ENCODE measurements around the gene PPCDC.
A peak's percentile ranks its signal among the peaks of the same experiment; 100 is the strongest.

PPCDC gene

DNA sequence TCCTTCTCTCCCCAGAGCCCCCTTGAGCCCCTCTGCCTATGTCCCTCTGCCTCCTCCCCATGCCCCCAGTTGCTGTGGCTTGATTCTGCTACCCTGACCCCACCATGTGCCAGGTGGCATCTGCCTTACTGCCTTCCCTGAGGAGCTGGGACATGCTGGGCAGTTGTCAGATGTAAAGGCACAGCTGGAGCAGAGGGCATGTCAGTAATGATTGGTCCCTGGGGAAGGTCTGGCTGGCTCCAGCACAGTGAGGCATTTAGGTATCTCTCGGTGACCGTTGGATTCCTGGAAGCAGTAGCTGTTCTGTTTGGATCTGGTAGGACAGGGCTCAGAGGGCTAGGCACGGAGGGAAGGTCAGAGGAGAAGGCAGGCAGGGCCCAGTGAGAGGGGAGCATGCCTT, 3.5 kb upstream of the PPCDC start:
- DNase-seq = no peak

- no peak for DNase-seq
These were observed 2.0 kb upstream of the PPCDC start for GRCh38 chr15:75021341-75021740.

DNA sequence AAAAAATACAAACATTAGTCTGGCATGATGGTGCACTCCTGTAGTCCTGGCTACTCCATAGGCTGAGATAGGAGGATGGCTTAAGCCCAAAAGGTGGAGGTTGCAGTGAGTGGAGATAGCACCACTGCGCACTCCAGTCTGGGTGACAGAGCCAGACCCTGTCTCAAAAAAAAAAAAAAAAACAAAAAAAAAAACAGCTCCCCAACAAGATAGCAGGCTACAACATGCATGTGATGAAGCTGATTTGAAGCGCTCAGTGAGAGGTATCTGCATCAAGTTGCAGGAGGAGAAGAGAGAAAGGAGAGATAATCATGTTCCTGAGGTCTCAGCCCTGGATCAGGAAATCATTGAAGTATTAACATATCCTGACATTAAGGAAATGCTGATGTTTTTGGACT, 608 bp upstream of the PPCDC start:
- no peak for DNase-seq

- DNase-seq = no peak
These were observed 664 bp downstream of the PPCDC start for GRCh38 chr15:75023872-75024636.

DNA sequence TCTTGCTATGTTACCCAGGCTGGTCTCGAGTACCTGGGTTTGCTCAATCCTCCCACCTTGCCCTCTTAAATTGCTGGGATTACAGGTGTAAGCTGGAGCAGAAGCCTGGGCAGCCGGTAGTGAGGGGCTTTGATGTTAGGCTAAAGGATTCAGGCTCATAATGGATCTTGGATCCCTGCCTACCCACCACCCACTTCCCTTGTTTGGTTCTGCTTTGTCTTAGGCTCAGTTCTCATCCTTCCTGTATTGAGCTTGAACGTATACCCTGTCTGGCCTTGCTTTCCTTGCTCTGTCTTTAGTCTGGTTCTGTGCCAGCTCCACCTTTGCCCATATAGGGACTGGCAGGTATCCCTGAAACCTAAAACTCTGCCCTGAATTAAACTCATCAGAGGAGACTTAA, 1.7 kb downstream of the PPCDC start:
- no peak for DNase-seq

DNA sequence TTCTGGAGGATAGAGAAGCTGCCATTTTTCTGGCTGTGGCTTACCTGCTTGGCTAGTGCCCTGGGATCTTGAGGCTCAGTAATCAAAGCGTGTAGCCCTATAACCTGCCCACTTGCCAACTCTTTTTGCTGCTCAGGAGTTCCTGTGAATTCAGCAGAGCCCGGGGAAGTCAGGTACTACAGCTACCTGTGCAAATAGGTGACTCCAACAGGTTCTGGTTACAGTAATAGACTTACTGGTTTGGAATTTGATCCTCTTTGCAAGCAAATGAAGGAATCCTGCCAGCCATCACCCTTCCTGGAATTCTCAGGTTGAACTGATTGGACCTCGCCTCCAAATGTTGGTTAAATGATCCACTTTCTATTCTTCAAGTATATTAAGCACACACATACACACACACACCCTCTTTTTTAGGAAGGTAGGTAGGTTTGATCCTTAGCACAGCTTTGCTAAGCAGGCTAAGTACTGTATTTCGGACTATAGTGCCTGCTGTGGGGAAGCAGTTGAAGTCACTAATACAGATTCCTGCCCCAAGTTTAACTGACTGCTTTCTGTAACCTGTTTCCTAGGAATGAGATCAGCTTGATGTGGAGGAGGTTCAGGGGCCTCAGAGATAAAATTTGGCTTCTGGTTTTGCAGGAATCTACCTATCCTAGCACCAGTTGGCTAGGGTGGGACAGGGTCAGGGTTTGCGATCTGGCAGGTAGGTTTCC, 2.3 kb downstream of the PPCDC start:
- no peak for DNase-seq

GRCh38 chr15:75027551-75027950, 4.2 kb downstream of the PPCDC start:
- DNase-seq = no peak

GRCh38 chr15:75028991-75029377, 5.6 kb downstream of the PPCDC start:
- DNase-seq = no peak

DNA sequence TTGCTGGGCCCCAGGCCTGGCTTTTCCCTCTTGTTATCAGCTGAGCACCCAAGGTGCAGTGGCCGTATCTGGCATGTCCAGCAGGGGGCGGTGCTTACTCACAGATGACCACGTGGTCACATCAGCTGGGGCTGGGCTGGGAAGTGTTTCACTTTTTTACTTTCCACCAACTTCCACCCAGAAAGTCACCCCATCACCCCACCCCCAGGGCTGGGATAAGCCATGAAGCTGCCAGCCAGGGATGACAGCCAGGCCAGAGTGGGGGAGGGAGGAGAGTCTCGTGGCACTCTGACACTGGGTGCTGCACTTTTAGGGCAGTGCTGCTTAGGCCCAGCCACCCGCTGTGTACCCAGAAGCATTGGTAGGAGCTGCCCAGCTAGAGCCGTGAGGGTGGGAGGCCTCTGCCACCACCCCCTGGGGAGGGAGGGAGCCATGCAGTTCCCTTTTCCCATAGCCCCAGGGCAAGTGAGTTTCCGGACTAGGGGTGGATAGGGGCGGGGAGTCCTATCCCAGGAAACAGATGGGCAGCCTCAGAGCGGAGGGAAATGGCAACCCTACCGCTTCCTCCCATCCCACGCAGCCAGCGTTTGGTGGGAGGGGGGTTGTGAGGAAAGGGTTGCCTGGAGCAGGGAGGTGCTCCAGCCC, 6.1 kb downstream of the PPCDC start:
- peak; percentile 25 for DNase-seq

- no peak for DNase-seq
These were observed 6.6 kb downstream of the PPCDC start for GRCh38 chr15:75030023-75030413.

DNA sequence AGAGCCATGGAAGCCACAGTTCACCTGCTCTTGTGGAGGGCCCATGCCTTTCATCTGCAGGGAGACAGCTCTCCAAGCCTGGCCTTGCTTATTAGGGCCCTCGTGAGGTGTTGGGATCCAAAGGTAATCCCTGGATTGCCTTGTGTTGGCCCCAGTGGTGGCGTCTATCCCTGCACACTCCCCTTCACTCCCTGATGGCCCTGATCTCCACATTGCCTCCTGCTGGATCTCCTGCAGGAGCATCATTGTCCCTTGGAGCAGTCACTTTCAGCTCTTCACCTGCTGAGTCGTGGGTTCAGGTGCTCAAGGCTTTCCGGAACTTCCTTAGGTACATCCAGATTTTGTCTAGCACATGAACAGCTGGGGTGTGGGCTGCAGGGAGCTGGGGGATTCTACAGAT, 7.0 kb downstream of the PPCDC start:
- DNase-seq = no peak

DNA sequence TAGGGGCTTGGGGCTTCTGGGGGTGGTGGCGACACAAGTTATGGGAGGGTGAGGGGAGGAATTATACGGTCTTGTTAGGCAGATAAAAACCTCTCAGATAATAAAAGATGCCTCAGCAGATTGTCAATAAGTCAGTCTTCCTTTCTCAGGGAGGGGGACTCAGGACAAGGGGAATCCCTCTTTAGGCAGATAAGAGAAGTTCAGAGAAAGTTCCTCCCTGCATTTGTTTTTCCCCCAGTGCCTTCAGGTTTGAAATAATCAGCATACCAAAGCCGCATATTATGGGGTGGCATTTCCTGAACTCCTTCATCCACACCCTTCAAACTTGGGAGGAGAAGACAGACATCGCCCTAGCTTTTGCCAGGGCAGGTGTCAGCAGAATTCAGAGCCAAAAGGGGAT, 8.5 kb downstream of the PPCDC start:
- no peak for DNase-seq

GRCh38 chr15:75032395-75032794, 9.0 kb downstream of the PPCDC start:
- DNase-seq = no peak

DNA sequence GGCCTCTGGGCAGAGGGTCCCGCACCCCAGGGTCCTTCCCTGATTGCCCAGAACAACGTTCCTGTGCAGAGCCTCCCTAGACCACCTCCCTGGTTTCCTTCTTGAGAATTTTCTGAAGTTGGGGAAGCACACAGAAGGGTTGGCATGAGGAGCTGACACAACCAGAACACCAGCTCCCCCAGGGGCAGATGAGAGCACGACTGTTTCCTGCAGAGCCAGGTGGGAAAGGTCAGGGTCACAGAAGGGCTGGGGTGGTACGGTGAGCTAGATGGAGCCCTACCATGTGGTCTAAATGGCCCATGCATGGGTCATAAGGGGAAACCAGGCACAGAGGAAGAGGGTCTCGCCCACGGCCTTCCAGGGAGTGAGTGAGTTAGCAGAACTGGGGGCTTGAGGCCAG, 10.4 kb downstream of the PPCDC start:
- no peak for DNase-seq

DNA sequence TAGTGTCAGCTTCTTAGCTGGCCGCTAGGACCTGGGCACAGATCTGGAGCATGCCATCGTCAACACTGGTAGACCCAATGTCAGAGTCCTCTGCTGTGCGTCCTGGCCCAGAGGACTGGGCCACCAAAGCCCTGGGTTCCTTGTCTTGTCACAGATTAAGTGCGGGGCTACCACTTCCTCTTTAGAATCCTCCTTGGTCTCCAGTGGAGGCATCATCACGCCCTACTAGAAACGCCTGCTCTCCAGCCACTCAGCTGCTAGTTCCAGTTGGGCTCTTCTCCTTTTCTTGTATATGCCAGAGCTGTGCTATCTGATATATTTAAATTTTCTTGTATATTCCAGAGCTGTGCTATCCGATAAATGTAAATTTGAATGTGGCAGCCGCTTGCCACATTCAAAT, 11.2 kb downstream of the PPCDC start:
- peak; percentile 56 for DNase-seq

DNA sequence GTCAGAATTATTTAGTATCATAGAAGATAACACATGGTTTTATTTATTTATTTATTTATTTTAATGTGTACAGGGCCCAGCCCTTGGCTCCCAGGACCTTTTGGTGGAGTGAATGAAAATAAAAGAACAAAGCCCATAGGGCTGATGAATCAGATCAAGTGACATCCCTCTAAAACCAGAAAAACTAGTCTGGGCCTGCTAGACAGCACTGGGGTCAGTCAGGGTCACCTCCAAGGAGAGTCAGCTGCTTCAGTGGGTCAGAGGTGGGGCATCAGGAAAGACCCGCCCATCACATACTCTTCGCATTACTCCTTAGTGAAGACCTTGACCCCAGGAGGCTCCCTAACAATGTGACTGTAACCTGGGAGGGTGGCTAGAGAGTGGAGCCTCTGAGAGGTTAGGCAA, 12.8 kb downstream of the PPCDC start:
- DNase-seq = no peak

GRCh38 chr15:75037685-75038084, 14.3 kb downstream of the PPCDC start:
- no peak for DNase-seq

DNA sequence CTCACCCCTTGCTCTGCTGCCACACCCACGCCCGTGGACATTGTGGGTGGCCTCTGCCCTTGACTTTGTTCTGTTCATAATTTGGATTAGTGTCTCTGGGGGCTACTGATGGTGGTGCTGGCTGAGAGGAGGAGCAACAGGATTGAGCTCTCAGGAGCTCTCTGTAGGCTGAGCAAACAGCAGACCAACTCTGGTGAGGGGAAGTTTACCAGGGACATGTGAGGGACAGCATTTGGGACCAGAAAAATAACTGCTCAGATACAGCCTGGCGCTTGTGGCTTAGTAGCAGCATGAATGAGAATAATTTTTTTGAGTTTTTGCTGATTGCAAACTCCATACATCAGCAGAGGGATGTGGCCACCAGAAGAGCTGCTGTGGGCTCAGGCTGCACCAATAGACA, 14.8 kb downstream of the PPCDC start:
- no peak for DNase-seq

DNA sequence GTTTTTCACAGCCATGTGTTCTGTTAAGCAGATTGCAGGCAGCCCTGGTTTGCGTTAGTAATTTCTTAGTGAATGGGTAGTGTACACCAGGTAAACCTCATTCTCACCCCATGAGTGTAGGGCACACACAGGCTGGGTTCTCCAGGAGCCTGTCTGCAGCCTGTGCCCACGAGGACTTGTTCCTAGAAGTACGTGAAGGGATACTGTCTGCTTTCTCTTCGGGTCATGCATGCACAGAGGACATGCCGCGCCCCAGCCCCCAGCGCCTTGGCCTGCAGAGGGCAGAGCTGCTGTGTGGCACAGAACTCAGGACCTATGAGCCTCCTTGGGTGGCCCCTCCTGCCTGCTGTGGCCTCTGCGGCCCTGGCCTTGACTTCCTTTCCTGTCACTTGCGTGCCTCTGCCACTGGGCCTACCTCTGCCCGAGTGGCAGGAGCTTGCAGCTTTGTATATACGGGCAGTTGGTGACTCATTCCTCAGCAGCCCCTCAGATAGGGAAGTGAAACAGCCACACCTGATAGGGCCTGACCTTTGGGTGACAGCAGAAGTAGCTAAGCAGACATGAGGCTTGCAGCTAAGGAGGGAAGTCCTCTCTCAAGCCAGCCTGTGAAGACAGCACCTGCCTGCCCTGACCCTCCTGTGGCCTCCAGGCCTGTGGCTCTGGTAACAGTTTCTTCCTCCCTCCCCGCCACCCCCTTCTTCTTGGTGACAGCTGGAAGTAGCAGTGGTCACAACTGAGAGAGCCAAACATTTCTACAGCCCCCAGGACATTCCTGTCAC, 19.5 kb downstream of the PPCDC start:
- DNase-seq = no peak

- DNase-seq = no peak
These were observed 20.3 kb downstream of the PPCDC start for GRCh38 chr15:75043509-75044257.

DNA sequence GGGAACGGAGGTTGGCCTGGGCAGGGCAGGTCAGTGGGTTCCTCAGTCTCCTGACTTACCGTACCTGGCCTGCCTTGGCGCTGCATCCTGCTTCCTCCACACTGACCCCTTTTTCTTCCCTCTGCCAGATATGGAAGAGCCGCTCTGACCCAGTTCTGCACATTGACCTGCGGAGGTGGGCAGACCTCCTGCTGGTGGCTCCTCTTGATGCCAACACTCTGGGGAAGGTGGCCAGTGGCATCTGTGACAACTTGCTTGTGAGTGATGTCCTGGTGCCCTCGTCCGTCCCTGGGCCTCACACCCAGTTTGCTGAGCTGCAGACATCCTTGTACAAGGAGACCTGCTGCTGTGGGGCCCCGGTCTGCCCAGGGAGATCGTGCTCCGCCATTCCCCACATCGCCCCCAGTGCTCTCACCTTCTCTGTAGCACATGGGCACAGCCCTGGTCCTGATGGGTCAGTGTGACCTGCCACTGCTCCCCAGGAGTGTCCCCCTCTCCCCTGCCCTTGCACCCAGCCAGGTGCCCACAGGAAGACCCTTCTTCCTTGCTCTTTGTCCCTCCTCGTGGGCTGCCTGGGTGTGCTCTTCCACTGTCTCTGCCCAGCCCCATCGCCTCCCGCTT, 21.0 kb downstream of the PPCDC start:
- no peak for DNase-seq

DNA sequence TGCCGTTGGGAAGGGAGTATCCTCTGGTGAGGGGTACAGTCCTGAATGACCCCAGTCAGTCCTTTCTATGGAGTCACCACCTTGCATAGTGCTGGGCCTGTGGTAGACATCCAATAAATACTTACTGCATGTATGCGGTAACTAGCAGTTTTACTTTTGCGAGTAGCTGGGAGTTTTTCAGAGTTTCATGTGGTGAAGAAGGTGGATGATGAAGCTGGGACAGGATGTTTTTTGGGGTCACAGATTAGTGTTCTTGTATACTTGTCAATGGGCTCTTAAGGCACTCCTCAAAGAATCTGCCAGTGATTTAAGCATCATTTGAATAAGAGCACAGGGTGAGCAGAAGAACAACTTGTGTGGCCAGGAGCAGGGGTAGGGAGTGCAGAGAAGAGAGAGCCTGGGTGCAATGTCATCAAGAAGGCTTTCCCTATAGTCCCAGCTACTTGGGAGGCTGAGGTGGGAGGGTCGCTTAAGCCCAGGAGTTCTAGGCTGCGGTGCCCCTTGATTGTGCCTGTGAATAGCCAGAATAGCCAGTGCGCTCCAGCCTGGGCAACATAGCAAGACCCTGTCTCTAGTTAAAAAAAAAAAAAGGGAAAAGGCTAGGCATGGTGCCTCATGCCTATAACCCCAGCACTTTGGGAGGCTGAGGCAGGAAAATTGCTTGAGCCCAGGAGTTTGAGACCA, 22.1 kb downstream of the PPCDC start:
- no peak for DNase-seq

Measured in NCI-H526 treated with DMSO at 0.1 percent for 48 hours (cell line).